AG04449 (cell line): ENCODE measurements around the gene HEMK1.
A peak's percentile ranks its signal among the peaks of the same experiment; 100 is the strongest.

Source experiments
- CTCF ChIA-PET: fragments of 350-600 bp; formaldehyde crosslinking; extraction: SDS; loops from one replicate; lab custom pipeline; 2021; ENCODE audit warnings: antibody characterized with exemption; lab: Yijun Ruan, JAX
- POLR2A ChIA-PET: fragments of 400-600, 350-600 bp; formaldehyde crosslinking; extraction: SDS; loops from one replicate; lab custom pipeline; 2020; ENCODE audit warnings: antibody characterized with exemption, inconsistent platforms; lab: Yijun Ruan, JAX
- DNase-seq: peaks from one replicate; pipeline ENCODE4 v3.0.0-alpha.2; 2010; ENCODE audit warnings: low read depth, low spot score
- H3K4me3 ChIP-seq: 2 replicates; pipeline ENCODE4 v1.5.1; 2011; ENCODE audit warnings: low read depth, mild to moderate bottlenecking, control low read depth, low read length
- CTCF ChIP-seq: IDR thresholded peaks from one replicate; pipeline ENCODE4 v1.5.1; 2011; ENCODE audit warnings: mild to moderate bottlenecking, moderate library complexity, low read length, control low read depth, inconsistent platforms; ENCODE audit not compliant: insufficient read depth; ENCODE audit errors: missing control alignments

HEMK1 gene

GRCh38 chr3:50570508-50571279 lies 1.4 kb downstream of the HEMK1 start:
- ChIA-PET POLR2A (interaction anchor here (1.2 to 3.7 kb wide), 3 partner anchors 31 to 46 kb away, joined by 3 to 19 read pairs (median 18); partner anchors contain the start of genes CISH and MAPKAPK3), CTCF (interaction anchor here (0.8 to 26.0 kb wide), 14 partner anchors 8 to 819 kb away, joined by 3 to 819 read pairs (median 6); partner anchors contain the start of genes CISH, CYB561D2, MAPKAPK3 and NPRL2)
- peak overlapping the region; percentile 97 for H3K4me3 ChIP-seq
- no peak for DNase-seq
- TF ChIP-seq CTCF = no peak

GRCh38 chr3:50571486-50571885 lies 2.2 kb downstream of the HEMK1 start:
- TF ChIP-seq CTCF = no peak
- no peak for DNase-seq
- ChIA-PET POLR2A (interaction anchor here (1.2 to 3.7 kb wide), 3 partner anchors 30 to 45 kb away, joined by 3 to 19 read pairs (median 18); partner anchors contain the start of genes CISH and MAPKAPK3), CTCF (interaction anchor here (1.1 to 26.0 kb wide), 10 partner anchors 10 to 818 kb away, joined by 3 to 819 read pairs (median 6); partner anchors contain the start of genes CISH, CYB561D2, MAPKAPK3 and NPRL2)
- no peak overlapping the region; the same call in 1 of the 2 replicates for H3K4me3 ChIP-seq

- POLR2A ChIA-PET = interaction anchor here (1.2 to 3.7 kb wide), 2 partner anchors 29 to 44 kb away, joined by 3 to 18 read pairs; partner anchors contain the start of gene MAPKAPK3
- CTCF ChIA-PET = interaction anchor here (0.9 to 26.0 kb wide), 12 partner anchors 10 to 817 kb away, joined by 3 to 819 read pairs (median 6); partner anchors contain the start of genes CISH, CYB561D2, MAPKAPK3 and NPRL2
These were observed 2.8 kb downstream of the HEMK1 start for GRCh38 chr3:50572158-50572557.

GRCh38 chr3:50572801-50573371 lies 3.6 kb downstream of the HEMK1 start:
- H3K4me3 ChIP-seq = no peak overlapping the region
- TF ChIP-seq CTCF = no peak
- POLR2A ChIA-PET = no interaction called here
- CTCF ChIA-PET = interaction anchor here (0.9 to 26.0 kb wide), 10 partner anchors 9 to 810 kb away, joined by 3 to 819 read pairs (median 6); partner anchors contain the start of genes CISH, CYB561D2, MAPKAPK3 and NPRL2
- no peak for DNase-seq

More at GRCh38 chr3:50572158-50572557, 2.8 kb downstream of the HEMK1 start:
- no peak for DNase-seq
- peak; percentile 93 for TF ChIP-seq CTCF
- no peak overlapping the region for H3K4me3 ChIP-seq

- no peak overlapping the region for H3K4me3 ChIP-seq
- DNase-seq = no peak
- ChIA-PET CTCF (interaction anchor here (3.4 to 26.0 kb wide), 4 partner anchors 8 to 40 kb away, joined by 31 to 819 read pairs (median 124); partner anchors contain the start of genes CISH and MAPKAPK3), POLR2A (no interaction called here)
- no peak for TF ChIP-seq CTCF
These were observed 4.5 kb downstream of the HEMK1 start for GRCh38 chr3:50573566-50574443.
